HG02840 (cell line): ENCODE data around the gene HNF1A.

ENCODE experiments used
- ATAC-seq: cut with Tn5 transposase; IDR thresholded peaks from one replicate; pipeline ENCODE4 v1.9.1; 2021; ENCODE audit warnings: mild to moderate bottlenecking, moderate library complexity, moderate number of reproducible peaks; ENCODE audit not compliant: unreplicated experiment, low FRiP score

The HNF1A gene

GRCh38 chr12:120983759-120984158, 5.4 kb downstream of the HNF1A start:
- ATAC-seq: no peak

GRCh38 chr12:120984351-120984898, 6.1 kb downstream of the HNF1A start:
- ATAC-seq: no peak

GRCh38 chr12:120988234-120988633, 9.9 kb downstream of the HNF1A start:
- no peak for ATAC-seq

- no peak for ATAC-seq
Observed at GRCh38 chr12:120988658-120989057, 10.3 kb downstream of the HNF1A start.

GRCh38 chr12:120989687-120990086, 11.3 kb downstream of the HNF1A start:
- ATAC-seq: no peak

GRCh38 chr12:120990487-120991055, 12.2 kb downstream of the HNF1A start:
- ATAC-seq: no peak

- ATAC-seq: no peak
Observed at GRCh38 chr12:120991965-120992364, 13.6 kb downstream of the HNF1A start.

GRCh38 chr12:120992989-120993388, 14.6 kb downstream of the HNF1A start:
- no peak for ATAC-seq

- ATAC-seq: no peak
Observed at GRCh38 chr12:120993496-120993895, 15.2 kb downstream of the HNF1A start.

- ATAC-seq: no peak
Observed at GRCh38 chr12:120994059-120994458, 15.7 kb downstream of the HNF1A start.

GRCh38 chr12:120994589-120995337, 16.4 kb downstream of the HNF1A start:
- ATAC-seq: no peak

GRCh38 chr12:120996133-120996746, 17.9 kb downstream of the HNF1A start:
- ATAC-seq: no peak

GRCh38 chr12:120997448-120997847, 19.1 kb downstream of the HNF1A start:
- ATAC-seq: no peak

- ATAC-seq: no peak
Observed at GRCh38 chr12:120998435-120998834, 20.1 kb downstream of the HNF1A start.

GRCh38 chr12:120999191-121000120, 21.1 kb downstream of the HNF1A start:
- ATAC-seq: no peak

- no peak for ATAC-seq
Observed at GRCh38 chr12:121000530-121000929, 22.2 kb downstream of the HNF1A start.

GRCh38 chr12:121001060-121001459, 22.7 kb downstream of the HNF1A start:
- no peak for ATAC-seq

- ATAC-seq: no peak
Observed at GRCh38 chr12:121001841-121002483, 23.6 kb downstream of the HNF1A start.

- ATAC-seq: no peak
Observed at GRCh38 chr12:121003650-121004049, 25.3 kb downstream of the HNF1A start.

- ATAC-seq: no peak
Observed at GRCh38 chr12:121004253-121004815, 26.0 kb downstream of the HNF1A start.
